Neural cell (in vitro differentiated cells): ENCODE measurements around the gene RBSN. TPM values are rescaled to one million over a fixed set of nuclear protein-coding genes. Genes with fewer than 3 reads are reported as not detected.

ENCODE experiments used
- H2AFZ ChIP-seq: fragments of 200-600, 300-800 bp; sonication (generic), shearing (Covaris generic); 2 replicates; pipeline ENCODE4 v1.6.0; 2014; ENCODE audit warnings: low read depth, mild to moderate bottlenecking, antibody characterized with exemption, low read length, moderate library complexity
- H3F3A ChIP-seq: fragments of 200-600 bp; shearing (Covaris generic); 2 replicates; pipeline ENCODE4 v1.6.1; 2016; ENCODE audit warnings: mild to moderate bottlenecking, moderate library complexity, mixed read lengths, antibody characterized with exemption, low read length; ENCODE audit not compliant: insufficient read depth, poor library complexity, severe bottlenecking
- H3K27ac ChIP-seq: fragments of 200-600, 300-800 bp; sonication (generic), shearing (Covaris generic); 2 replicates; pipeline ENCODE4 v1.5.1; 2014; ENCODE audit warnings: mild to moderate bottlenecking, low read length, moderate library complexity
- H3K27me3 ChIP-seq: fragments of 300-800, 200-600 bp; sonication (generic), shearing (Covaris generic); 2 replicates; pipeline ENCODE4 v1.6.0; 2014; ENCODE audit warnings: mild to moderate bottlenecking, low read depth, low read length, moderate library complexity; ENCODE audit not compliant: insufficient read depth
- H3K36me3 ChIP-seq: fragments of 300-800, 200-600 bp; sonication (generic), shearing (Covaris generic); 2 replicates; pipeline ENCODE4 v1.5.1; 2014; ENCODE audit warnings: mild to moderate bottlenecking, antibody characterized with exemption, low read length, moderate library complexity; ENCODE audit not compliant: insufficient read depth
- H3K4me2 ChIP-seq: fragments of 300-800, 200-600 bp; sonication (generic), shearing (Covaris generic); 2 replicates; pipeline ENCODE4 v1.6.0; 2014; ENCODE audit warnings: mild to moderate bottlenecking, low read length
- H3K4me3 ChIP-seq: fragments of 300-800, 200-600 bp; sonication (generic), shearing (Covaris generic); 2 replicates; pipeline ENCODE4 v1.5.1; 2014; ENCODE audit warnings: mild to moderate bottlenecking, low read length, moderate library complexity
- H3K79me2 ChIP-seq: fragments of 200-600 bp; shearing (Covaris generic); replicated peaks from 2 replicates; pipeline ENCODE4 v1.6.0; 2014; ENCODE audit warnings: mild to moderate bottlenecking, low read length, moderate library complexity; ENCODE audit not compliant: insufficient read depth
- H3K9ac ChIP-seq: fragments of 300-800, 200-600 bp; sonication (generic), shearing (Covaris generic); 2 replicates; pipeline ENCODE4 v1.6.1; 2016; ENCODE audit warnings: mild to moderate bottlenecking, low read length, mixed read lengths
- H3K9me2 ChIP-seq: fragments of 200-600 bp; shearing (Covaris generic); 2 replicates; pipeline ENCODE4 v1.6.1; 2016; ENCODE audit warnings: mild to moderate bottlenecking, low read length, mixed read lengths; ENCODE audit not compliant: insufficient read depth
- H3K9me3 ChIP-seq: fragments of 200-600, 300-800 bp; sonication (generic), shearing (Covaris generic); 2 replicates; pipeline ENCODE4 v1.6.1; 2016; ENCODE audit warnings: mild to moderate bottlenecking, mixed run types, low read length, moderate library complexity, mixed read lengths
- H4K20me1 ChIP-seq: fragments of 200-600 bp; shearing (Covaris generic); 2 replicates; pipeline ENCODE4 v1.6.1; 2016; ENCODE audit warnings: mild to moderate bottlenecking, mixed run types; ENCODE audit not compliant: insufficient read depth
- EP300 ChIP-seq: fragments of 450-650 bp; conservative IDR thresholded peaks from 2 replicates; pipeline ENCODE4 v1.6.1; 2014; ENCODE audit warnings: antibody characterized with exemption, mild to moderate bottlenecking, moderate library complexity; ENCODE audit not compliant: poor library complexity, severe bottlenecking
- EZH2 ChIP-seq: fragments of 200-600, 300-800 bp; shearing (Covaris generic), sonication (generic); IDR thresholded peaks from 2 replicates; pipeline ENCODE4 v1.6.1; 2014; ENCODE audit warnings: antibody characterized with exemption, low read length, borderline replicate concordance, mild to moderate bottlenecking; ENCODE audit not compliant: insufficient read depth, poor library complexity, severe bottlenecking
- MXI1 ChIP-seq: fragments of 450-650 bp; conservative IDR thresholded peaks from 2 replicates; pipeline ENCODE4 v1.6.1; 2014; ENCODE audit warnings: antibody characterized with exemption, mild to moderate bottlenecking; ENCODE audit not compliant: poor library complexity, severe bottlenecking
- POLR2AphosphoS5 ChIP-seq: IDR thresholded peaks from 2 replicates; pipeline ENCODE4 v1.6.1; 2012
- RAD21 ChIP-seq: fragments of 450-650 bp; conservative IDR thresholded peaks from 2 replicates; pipeline ENCODE4 v1.6.1; 2014; ENCODE audit warnings: antibody characterized with exemption, mild to moderate bottlenecking, moderate library complexity
- REST ChIP-seq: IDR thresholded peaks from 2 replicates; pipeline ENCODE4 v1.6.1; 2012; ENCODE audit warnings: borderline replicate concordance
- SMC3 ChIP-seq: fragments of 450-650 bp; conservative IDR thresholded peaks from 2 replicates; pipeline ENCODE4 v1.6.1; 2014; ENCODE audit warnings: antibody characterized with exemption, mild to moderate bottlenecking, moderate library complexity; ENCODE audit not compliant: poor library complexity
- TAF1 ChIP-seq: IDR thresholded peaks from 2 replicates; pipeline ENCODE4 v1.6.1; 2012; ENCODE audit warnings: low read depth
- polyA plus RNA-seq: library from polyadenylated mRNA; depleted of rRNA; stranded (reverse); fragments of >200 nt; gene quantifications from 2 replicates; pipeline ENCODE4 v1.2.3, GENCODE V29; 2014
- TF ChIP-seq, protein P1 (sequence below): fragments of 450-650 bp; IDR thresholded peaks from 2 replicates; pipeline ENCODE4 v1.5.1; 2014; ENCODE audit warnings: antibody characterized with exemption, mild to moderate bottlenecking, moderate library complexity; ENCODE audit not compliant: poor library complexity, severe bottlenecking

RBSN gene
- polyA plus RNA-seq, 1 donor from 2014 or later = 27.6 TPM

DNA sequence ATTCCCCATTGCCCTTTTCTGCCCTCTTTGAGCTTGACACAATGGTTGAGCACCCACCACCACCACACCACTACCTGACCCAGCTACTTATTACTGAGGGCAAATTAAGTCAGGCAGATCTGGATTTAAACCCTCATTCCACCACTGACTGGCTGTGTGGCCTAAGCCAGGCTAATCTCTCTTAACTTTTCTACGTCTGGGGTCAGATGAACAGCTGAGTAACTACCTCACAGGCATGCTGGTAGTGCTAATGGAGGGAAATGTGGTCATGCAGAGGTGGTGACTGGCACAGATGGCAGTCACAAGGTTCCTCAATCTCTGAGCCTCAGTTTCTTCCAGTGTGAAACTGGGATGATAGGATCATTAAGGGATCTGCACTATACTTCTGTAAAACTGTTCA, 29.5 kb downstream of the RBSN start:
- no peak overlapping the region for H3K27ac ChIP-seq
- H3K27me3 ChIP-seq = no peaks in the 10 kb centered on the region
- H3K9me2 ChIP-seq = no peaks in the 10 kb centered on the region
- peaks cover 2% of the 10 kb centered on the region for H3K36me3 ChIP-seq
- H3K4me3 ChIP-seq = no peak overlapping the region
- H2AFZ ChIP-seq = no peak overlapping the region
- peaks cover 3% of the 10 kb centered on the region for H3K79me2 ChIP-seq
- no peaks in the 10 kb centered on the region for H3K9me3 ChIP-seq
- H3F3A ChIP-seq = no peaks in the 10 kb centered on the region
- TF ChIP-seq RAD21 = no peak
- no peak for TF ChIP-seq EP300
- TF ChIP-seq POLR2AphosphoS5 = no peak
- TF ChIP-seq, protein P1, sequence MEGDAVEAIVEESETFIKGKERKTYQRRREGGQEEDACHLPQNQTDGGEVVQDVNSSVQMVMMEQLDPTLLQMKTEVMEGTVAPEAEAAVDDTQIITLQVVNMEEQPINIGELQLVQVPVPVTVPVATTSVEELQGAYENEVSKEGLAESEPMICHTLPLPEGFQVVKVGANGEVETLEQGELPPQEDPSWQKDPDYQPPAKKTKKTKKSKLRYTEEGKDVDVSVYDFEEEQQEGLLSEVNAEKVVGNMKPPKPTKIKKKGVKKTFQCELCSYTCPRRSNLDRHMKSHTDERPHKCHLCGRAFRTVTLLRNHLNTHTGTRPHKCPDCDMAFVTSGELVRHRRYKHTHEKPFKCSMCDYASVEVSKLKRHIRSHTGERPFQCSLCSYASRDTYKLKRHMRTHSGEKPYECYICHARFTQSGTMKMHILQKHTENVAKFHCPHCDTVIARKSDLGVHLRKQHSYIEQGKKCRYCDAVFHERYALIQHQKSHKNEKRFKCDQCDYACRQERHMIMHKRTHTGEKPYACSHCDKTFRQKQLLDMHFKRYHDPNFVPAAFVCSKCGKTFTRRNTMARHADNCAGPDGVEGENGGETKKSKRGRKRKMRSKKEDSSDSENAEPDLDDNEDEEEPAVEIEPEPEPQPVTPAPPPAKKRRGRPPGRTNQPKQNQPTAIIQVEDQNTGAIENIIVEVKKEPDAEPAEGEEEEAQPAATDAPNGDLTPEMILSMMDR = no peak
- TF ChIP-seq SMC3 = no peak
- TF ChIP-seq TAF1 = no peak
- no peak for TF ChIP-seq EZH2
- no peak for TF ChIP-seq REST
- no peak for TF ChIP-seq MXI1
- no peak overlapping the region for H3K4me2 ChIP-seq
- H3K9ac ChIP-seq = no peak overlapping the region
- no peaks in the 10 kb centered on the region for H4K20me1 ChIP-seq

DNA sequence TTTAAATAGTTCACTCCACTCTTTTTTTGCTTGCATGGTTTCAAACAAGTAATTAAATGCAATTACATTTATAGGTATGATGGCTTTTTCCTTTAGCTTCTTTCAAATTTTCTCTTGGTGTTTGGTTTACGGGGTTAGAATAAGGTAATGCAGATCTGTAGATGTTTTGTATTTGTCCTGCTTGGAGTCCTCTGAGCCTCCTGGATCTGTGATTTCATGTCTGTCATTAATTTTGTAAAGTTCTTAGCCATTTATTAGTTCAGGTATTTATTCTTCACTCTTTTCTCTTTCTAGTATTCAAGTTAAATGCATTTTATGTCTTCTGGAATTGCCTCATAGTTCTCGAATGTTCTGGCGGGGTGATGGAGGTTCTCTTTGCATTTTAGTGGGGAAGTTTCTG, 32.5 kb downstream of the RBSN start:
- Histone ChIP-seq H3F3A (no peaks in the 10 kb centered on the region), H3K79me2 (peaks cover 18% of the 10 kb centered on the region), H3K27ac (no peak overlapping the region), H3K4me3 (no peak overlapping the region), H2AFZ (no peak overlapping the region), H3K4me2 (no peak overlapping the region), H3K9me2 (no peaks in the 10 kb centered on the region), H3K27me3 (no peaks in the 10 kb centered on the region), H4K20me1 (no peaks in the 10 kb centered on the region), H3K9ac (no peak overlapping the region), H3K36me3 (no peaks in the 10 kb centered on the region), H3K9me3 (no peaks in the 10 kb centered on the region)
- TF ChIP-seq TAF1 (no peak), EP300 (no peak), MXI1 (no peak), POLR2AphosphoS5 (no peak), RAD21 (no peak)
- TF ChIP-seq, protein P1 = no peak
